H9 (cell line): ENCODE results near the gene MYH11. TPM values are rescaled to one million over a fixed set of nuclear protein-coding genes. Genes with fewer than 3 reads are reported as not detected.

Experiments used
- DNase-seq: peaks from one replicate; pipeline ENCODE4 v3.0.0-alpha.2; 2017
- H2AFZ ChIP-seq: one replicate; pipeline ENCODE4 v1.6.1; 2013; ENCODE audit warnings: mild to moderate bottlenecking, low read length, control low read depth, moderate library complexity
- H2AK5ac ChIP-seq: 2 replicates; pipeline ENCODE4 v1.6.1; 2013; ENCODE audit warnings: low read length, control low read depth, mixed read lengths; ENCODE audit not compliant: insufficient read length
- H2BK120ac ChIP-seq: one replicate; pipeline ENCODE4 v1.6.1; 2013; ENCODE audit warnings: low read depth, mild to moderate bottlenecking, low read length, control low read depth, inconsistent platforms; ENCODE audit not compliant: poor library complexity, severe bottlenecking
- H2BK12ac ChIP-seq: 2 replicates; pipeline ENCODE4 v1.6.1; 2013; ENCODE audit warnings: low read length, control low read depth, mixed read lengths, low read depth; ENCODE audit not compliant: insufficient read length
- H2BK15ac ChIP-seq: 2 replicates; pipeline ENCODE4 v1.6.1; 2013; ENCODE audit warnings: low read depth, low read length, control low read depth
- H2BK20ac ChIP-seq: one replicate; pipeline ENCODE4 v1.6.1; 2013; ENCODE audit warnings: low read depth, mild to moderate bottlenecking, low read length, control low read depth, inconsistent platforms; ENCODE audit not compliant: poor library complexity, severe bottlenecking
- H2BK5ac ChIP-seq: 2 replicates; pipeline ENCODE4 v1.6.1; 2013; ENCODE audit warnings: low read length, control low read depth, mixed read lengths; ENCODE audit not compliant: insufficient read length
- H3K14ac ChIP-seq: 2 replicates; pipeline ENCODE4 v1.6.1; 2013; ENCODE audit warnings: low read length, control low read depth; ENCODE audit not compliant: insufficient read depth
- H3K18ac ChIP-seq: 2 replicates; pipeline ENCODE4 v1.6.1; 2013; ENCODE audit warnings: low read depth, mild to moderate bottlenecking, mixed read lengths, low read length, control low read depth; ENCODE audit not compliant: insufficient read length
- H3K23ac ChIP-seq: 2 replicates; pipeline ENCODE4 v1.6.1; 2013; ENCODE audit warnings: low read length, control low read depth, mixed read lengths, low read depth; ENCODE audit not compliant: insufficient read length
- H3K23me2 ChIP-seq: 2 replicates; pipeline ENCODE4 v1.6.1; 2013; ENCODE audit warnings: low read depth, mild to moderate bottlenecking, mixed read lengths, low read length, control low read depth; ENCODE audit not compliant: insufficient read length, poor library complexity, severe bottlenecking
- H3K27ac ChIP-seq: 2 replicates; pipeline ENCODE4 v1.5.1; 2013; ENCODE audit warnings: low read length, control low read depth, mixed read lengths, low read depth; ENCODE audit not compliant: insufficient read length
- H3K27me3 ChIP-seq: 2 replicates; pipeline ENCODE4 v1.6.1; 2013; ENCODE audit warnings: low read length, control low read depth, inconsistent platforms; ENCODE audit not compliant: insufficient read depth
- H3K4ac ChIP-seq: 2 replicates; pipeline ENCODE4 v1.6.1; 2013; ENCODE audit warnings: low read depth, mild to moderate bottlenecking, control low read depth, inconsistent platforms, low read length, moderate library complexity
- H3K4me1 ChIP-seq: 2 replicates; pipeline ENCODE4 v1.6.1; 2013; ENCODE audit warnings: low read length, control low read depth, inconsistent platforms; ENCODE audit not compliant: insufficient read depth
- H3K4me2 ChIP-seq: 2 replicates; pipeline ENCODE4 v1.6.1; 2013; ENCODE audit warnings: low read length, control low read depth, mixed read lengths; ENCODE audit not compliant: insufficient read length, insufficient read depth
- H3K56ac ChIP-seq: 2 replicates; pipeline ENCODE4 v1.6.1; 2013; ENCODE audit warnings: low read depth, mild to moderate bottlenecking, mixed read lengths, low read length, control low read depth; ENCODE audit not compliant: insufficient read length
- H3K79me1 ChIP-seq: 2 replicates; pipeline ENCODE4 v1.6.1; 2013; ENCODE audit warnings: low read depth, mild to moderate bottlenecking, moderate library complexity, low read length, control low read depth, inconsistent platforms; ENCODE audit not compliant: insufficient read depth, poor library complexity, severe bottlenecking
- H3K79me2 ChIP-seq: 2 replicates; pipeline ENCODE4 v1.6.1; 2013; ENCODE audit warnings: low read length, control low read depth, inconsistent platforms; ENCODE audit not compliant: insufficient read depth
- H3K9ac ChIP-seq: 2 replicates; pipeline ENCODE4 v1.6.1; 2013; ENCODE audit warnings: low read length, control low read depth, mixed read lengths; ENCODE audit not compliant: insufficient read length; ENCODE audit errors: extremely low read depth
- H3K9me3 ChIP-seq: one replicate; pipeline ENCODE4 v1.6.1; 2013; ENCODE audit warnings: low read depth, low read length, inconsistent platforms; ENCODE audit not compliant: control insufficient read depth
- H3T11ph ChIP-seq: one replicate; pipeline ENCODE4 v1.6.1; 2013; ENCODE audit warnings: mild to moderate bottlenecking, low read length, control low read depth, inconsistent platforms
- H4K20me1 ChIP-seq: one replicate; pipeline ENCODE4 v1.6.1; 2013; ENCODE audit not compliant: control insufficient read depth, insufficient read length, insufficient read depth
- H4K5ac ChIP-seq: 2 replicates; pipeline ENCODE4 v1.6.1; 2013; ENCODE audit warnings: low read depth, mild to moderate bottlenecking, mixed read lengths, low read length, control low read depth; ENCODE audit not compliant: insufficient read length
- H4K8ac ChIP-seq: replicated peaks from 2 replicates; pipeline ENCODE4 v1.6.1; 2013; ENCODE audit warnings: low read length, control low read depth, mixed read lengths, low read depth; ENCODE audit not compliant: insufficient read length
- H4K91ac ChIP-seq: 2 replicates; pipeline ENCODE4 v1.6.1; 2013; ENCODE audit warnings: low read depth, mild to moderate bottlenecking, moderate library complexity, mixed read lengths, low read length, control low read depth; ENCODE audit not compliant: insufficient read length
- H3K27ac Mint-ChIP-seq, 3 experiments: 2 replicates in 2 of 3; 3 replicates in 1 of 3; pipeline ENCODE4 v1.8.0; 2020 to 2021; ENCODE audit warnings: mixed read lengths in 3 of 3, mild to moderate bottlenecking in 1 of 3, moderate library complexity in 1 of 3
- H3K27me3 Mint-ChIP-seq: 2 replicates; pipeline ENCODE4 v1.8.0; 2021; ENCODE audit warnings: low read depth, mild to moderate bottlenecking, moderate library complexity, mixed read lengths
- H3K36me3 Mint-ChIP-seq, 3 experiments: 2 replicates in 2 of 3; 3 replicates in 1 of 3; pipeline ENCODE4 v1.8.0; 2020 to 2021; ENCODE audit warnings: low read depth in 3 of 3, mixed read lengths in 3 of 3; ENCODE audit not compliant: insufficient read depth in 1 of 3
- H3K4me1 Mint-ChIP-seq, 2 experiments: 2 replicates each; pipeline ENCODE4 v1.8.0; 2020; ENCODE audit warnings: mixed read lengths in 2 of 2
- H3K4me3 Mint-ChIP-seq, 2 experiments: 2 replicates in 1 of 2; 3 replicates in 1 of 2; pipeline ENCODE4 v1.8.0; 2020 to 2021; ENCODE audit warnings: mild to moderate bottlenecking in 2 of 2, mixed read lengths in 2 of 2, moderate library complexity in 1 of 2
- H3K9me3 Mint-ChIP-seq, 2 experiments: 2 replicates in 1 of 2; 3 replicates in 1 of 2; pipeline ENCODE4 v1.8.0; 2020; ENCODE audit warnings: mild to moderate bottlenecking in 2 of 2, mixed read lengths in 2 of 2, moderate library complexity in 1 of 2
- WGBS: extraction: QIAGEN DNeasy Blood & Tissue Kit; methylation state at CpG from one replicate; pipeline ENCODE4 v1.1.7; 2013; ENCODE audit warnings: missing lambda C conversion rate, low lambda C conversion rate, mixed read lengths; ENCODE audit not compliant: insufficient read length; ENCODE audit errors: extremely low coverage; 5-methylcytosine and 5-hydroxymethylcytosine counted together
- total RNA-seq: library from RNA; stranded (reverse); gene quantifications from 2 replicates; pipeline ENCODE4 v1.2.1, GENCODE V29; 2021
- TF ChIP-seq, protein P1 (sequence below): fragments of 200-600 bp; sonication (generic); conservative IDR thresholded peaks from 3 replicates; pipeline ENCODE4 v1.8.0; 2021; ENCODE audit warnings: antibody characterized with exemption, mild to moderate bottlenecking

MYH11 gene
- total RNA-seq, 1 experiment from 2014 or later, result 0.42 TPM

DNA sequence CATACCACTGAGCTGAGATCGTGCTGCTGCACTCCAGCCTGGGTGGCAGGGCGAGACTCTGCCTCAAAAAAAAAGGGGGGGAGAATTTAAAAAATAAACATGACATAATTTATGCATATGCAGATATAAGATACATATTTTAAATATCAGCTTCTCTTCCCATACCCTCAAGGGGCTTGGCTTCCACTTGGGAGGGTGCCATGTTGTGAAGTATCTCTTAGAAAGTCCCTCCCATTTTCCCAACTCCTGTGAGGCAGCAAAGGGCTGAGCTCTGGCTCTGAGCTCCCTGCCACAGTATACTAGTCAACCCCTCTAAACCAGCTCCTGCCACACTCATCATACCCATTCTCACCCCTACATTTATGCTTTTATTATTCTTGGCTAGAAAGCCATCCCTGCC lies 39.4 kb downstream of the MYH11 start:
- H4K5ac ChIP-seq, result no peak overlapping the region
- no peak for DNase-seq
- H3K18ac ChIP-seq, result no peak overlapping the region
- H3T11ph ChIP-seq, result no peak overlapping the region
- Mint-ChIP-seq H3K27ac (no peak overlapping the region), H3K9me3 (peaks cover 20 to 28% of the 10 kb centered on the region in 2 experiments; a peak in 4 of 5 replicates), H3K36me3 (peaks cover 0 to 10% (median 0%) of the 10 kb centered on the region in 3 experiments; a peak in 3 of 7 replicates), H3K4me1 (no peaks in the 10 kb centered on the region), H3K27me3 (peaks cover 24% of the 10 kb centered on the region), H3K4me3 (no peak overlapping the region)
- no peak overlapping the region for H3K14ac ChIP-seq
- H3K23me2 ChIP-seq, result no peaks in the 10 kb centered on the region
- no peak overlapping the region for H3K27ac ChIP-seq
- H2BK12ac ChIP-seq, result no peak overlapping the region
- H2BK15ac ChIP-seq, result no peak overlapping the region
- no peak overlapping the region for H2BK20ac ChIP-seq
- no peak overlapping the region for H3K23ac ChIP-seq
- H3K9ac ChIP-seq, result no peak overlapping the region
- H3K4me2 ChIP-seq, result no peak overlapping the region
- H4K8ac ChIP-seq, result no peak overlapping the region
- no peak overlapping the region for H2BK120ac ChIP-seq
- TF ChIP-seq, protein P1, sequence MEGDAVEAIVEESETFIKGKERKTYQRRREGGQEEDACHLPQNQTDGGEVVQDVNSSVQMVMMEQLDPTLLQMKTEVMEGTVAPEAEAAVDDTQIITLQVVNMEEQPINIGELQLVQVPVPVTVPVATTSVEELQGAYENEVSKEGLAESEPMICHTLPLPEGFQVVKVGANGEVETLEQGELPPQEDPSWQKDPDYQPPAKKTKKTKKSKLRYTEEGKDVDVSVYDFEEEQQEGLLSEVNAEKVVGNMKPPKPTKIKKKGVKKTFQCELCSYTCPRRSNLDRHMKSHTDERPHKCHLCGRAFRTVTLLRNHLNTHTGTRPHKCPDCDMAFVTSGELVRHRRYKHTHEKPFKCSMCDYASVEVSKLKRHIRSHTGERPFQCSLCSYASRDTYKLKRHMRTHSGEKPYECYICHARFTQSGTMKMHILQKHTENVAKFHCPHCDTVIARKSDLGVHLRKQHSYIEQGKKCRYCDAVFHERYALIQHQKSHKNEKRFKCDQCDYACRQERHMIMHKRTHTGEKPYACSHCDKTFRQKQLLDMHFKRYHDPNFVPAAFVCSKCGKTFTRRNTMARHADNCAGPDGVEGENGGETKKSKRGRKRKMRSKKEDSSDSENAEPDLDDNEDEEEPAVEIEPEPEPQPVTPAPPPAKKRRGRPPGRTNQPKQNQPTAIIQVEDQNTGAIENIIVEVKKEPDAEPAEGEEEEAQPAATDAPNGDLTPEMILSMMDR, result no peak
- no peaks in the 10 kb centered on the region for H3K9me3 ChIP-seq
- no peak overlapping the region for H2AFZ ChIP-seq
- no peak overlapping the region for H3K4ac ChIP-seq
- H4K20me1 ChIP-seq, result no peaks in the 10 kb centered on the region
- H2BK5ac ChIP-seq, result no peak overlapping the region
- no CpG with 5 or more reads among the region's 2 CpGs for WGBS
- no peaks in the 10 kb centered on the region for H3K79me2 ChIP-seq
- no peaks in the 10 kb centered on the region for H3K79me1 ChIP-seq
- H3K4me1 ChIP-seq, result no peaks in the 10 kb centered on the region
- H4K91ac ChIP-seq, result no peak overlapping the region
- no peaks in the 10 kb centered on the region for H3K27me3 ChIP-seq
- H3K56ac ChIP-seq, result no peak overlapping the region
- no peak overlapping the region for H2AK5ac ChIP-seq
